H1 (cell line): ENCODE measurements around the gene PNLIPRP1. TPM values are rescaled to one million over a fixed set of nuclear protein-coding genes. Genes with fewer than 3 reads are reported as not detected.

Experiments used
- CTCF ChIA-PET: fragments of 300-600 bp; sonication (Branson Sonifier 250); formaldehyde crosslinking; loops from one replicate; lab custom pipeline; 2021; ENCODE audit not compliant: partially characterized antibody; lab: Charles Lee
- POLR2A ChIA-PET: fragments of 300-600 bp; sonication (Branson Sonifier 250); formaldehyde crosslinking; loops from one replicate; lab custom pipeline; 2021; ENCODE audit warnings: inconsistent platforms; ENCODE audit not compliant: partially characterized antibody; lab: Charles Lee
- DNase-seq, 2 experiments: peaks; one replicate each; pipeline versions ENCODE4 v3.0.0 to v3.0.0-alpha.2; 2010 to 2022; ENCODE audit warnings: low spot score in 2 of 2, low read depth in 1 of 2, mixed read lengths in 1 of 2
- FAIRE-seq: peaks from 2 replicates; lab custom pipeline; 2011; peaks lifted over from hg19 to GRCh38; lab: Jason Lieb, UNC
- H2AFZ ChIP-seq: 2 replicates; pipeline ENCODE4 v1.8.1; 2012; ENCODE audit warnings: low read length, inconsistent platforms
- H2AK5ac ChIP-seq: 2 replicates; pipeline ENCODE4 v1.6.1; 2013; ENCODE audit warnings: low read depth, low read length
- H2BK120ac ChIP-seq: replicated peaks from 2 replicates; pipeline ENCODE3; 2013; ENCODE audit warnings: low read depth, low read length, inconsistent platforms
- H2BK12ac ChIP-seq: 2 replicates; pipeline ENCODE4 v1.6.1; 2013; ENCODE audit warnings: low read depth, low read length
- H2BK15ac ChIP-seq: 2 replicates; pipeline ENCODE4 v1.6.1; 2013; ENCODE audit warnings: low read length
- H2BK20ac ChIP-seq: 2 replicates; pipeline ENCODE4 v1.6.1; 2013; ENCODE audit warnings: low read length
- H2BK5ac ChIP-seq: 2 replicates; pipeline ENCODE4 v1.6.1; 2013; ENCODE audit warnings: low read depth, low read length
- H3K14ac ChIP-seq: 2 replicates; pipeline ENCODE4 v1.6.1; 2013; ENCODE audit warnings: inconsistent platforms; ENCODE audit not compliant: insufficient read length
- H3K18ac ChIP-seq: 2 replicates; pipeline ENCODE4 v1.6.1; 2013; ENCODE audit warnings: low read length; ENCODE audit errors: extremely low read depth
- H3K23ac ChIP-seq: 2 replicates; pipeline ENCODE4 v1.6.1; 2013; ENCODE audit warnings: inconsistent platforms; ENCODE audit not compliant: insufficient read length
- H3K23me2 ChIP-seq: 2 replicates; pipeline ENCODE4 v1.6.1; 2013; ENCODE audit warnings: low read depth, low read length
- H3K27ac ChIP-seq: 2 replicates; pipeline ENCODE4 v1.6.1; 2011; ENCODE audit warnings: low read depth, low read length, inconsistent platforms
- H3K27me3 ChIP-seq, 4 experiments: replicated peaks in 1 of 4; 1 replicate in 1 of 4; 2 replicates in 3 of 4; pipeline versions ENCODE4 v1.6.1 to v1.8.1; 2011 to 2013; ENCODE audit warnings: low read length in 3 of 4, mild to moderate bottlenecking in 3 of 4, inconsistent platforms in 2 of 4, mixed read lengths in 2 of 4, moderate library complexity in 1 of 4; ENCODE audit not compliant: control insufficient read depth in 3 of 4, insufficient read depth in 3 of 4; ENCODE audit errors: extremely low read depth in 1 of 4
- H3K36me3 ChIP-seq, 4 experiments: 2 replicates each; pipeline versions ENCODE4 v1.6.1 to v1.8.1; 2011 to 2013; ENCODE audit warnings: mild to moderate bottlenecking in 4 of 4, low read length in 3 of 4, moderate library complexity in 2 of 4, control low read depth in 1 of 4, inconsistent platforms in 1 of 4; ENCODE audit not compliant: insufficient read depth in 4 of 4, control insufficient read depth in 2 of 4
- H3K4ac ChIP-seq: replicated peaks from 2 replicates; pipeline ENCODE3; 2013; ENCODE audit warnings: low read length, low read depth, mixed read lengths, inconsistent platforms; ENCODE audit not compliant: insufficient read length
- H3K4me1 ChIP-seq, 4 experiments: replicated peaks in 1 of 4; 1 replicate in 1 of 4; 2 replicates in 3 of 4; pipeline versions ENCODE4 v1.6.1 to v1.8.1; 2011 to 2013; ENCODE audit warnings: low read length in 3 of 4, inconsistent platforms in 2 of 4, mixed read lengths in 1 of 4; ENCODE audit not compliant: insufficient read depth in 4 of 4, control insufficient read depth in 3 of 4
- H3K4me2 ChIP-seq, 2 experiments: 2 replicates each; pipeline versions ENCODE4 v1.6.1 to v1.8.1; 2011 to 2013; ENCODE audit warnings: low read depth in 2 of 2, low read length in 2 of 2, control low read depth in 1 of 2, inconsistent platforms in 1 of 2, mild to moderate bottlenecking in 1 of 2; ENCODE audit not compliant: insufficient read depth in 1 of 2
- H3K4me3 ChIP-seq, 4 experiments: fragments of 200-600, 300-600 bp in 1 of 4; sonication (generic), shearing (Covaris generic), sonication (Bioruptor Twin) in 1 of 4; 2 replicates each; pipeline versions ENCODE4 v1.5.1 to v1.8.1; 2011 to 2016; ENCODE audit warnings: low read length in 4 of 4, low read depth in 3 of 4, control low read depth in 2 of 4, inconsistent platforms in 2 of 4, mild to moderate bottlenecking in 2 of 4, mixed read lengths in 1 of 4, moderate library complexity in 1 of 4; ENCODE audit not compliant: insufficient read depth in 2 of 4; ENCODE audit errors: extremely low read depth in 1 of 4
- H3K56ac ChIP-seq: replicated peaks from 2 replicates; pipeline ENCODE3; 2013; ENCODE audit warnings: low read depth, mild to moderate bottlenecking, mixed read lengths, low read length, inconsistent platforms; ENCODE audit not compliant: insufficient read length
- H3K79me1 ChIP-seq: 2 replicates; pipeline ENCODE4 v1.6.1; 2013; ENCODE audit warnings: low read depth, low read length, control low read depth
- H3K79me2 ChIP-seq, 2 experiments: 2 replicates each; pipeline versions ENCODE4 v1.6.1 to v1.8.1; 2012 to 2013; ENCODE audit warnings: low read length in 2 of 2, mild to moderate bottlenecking in 2 of 2, inconsistent platforms in 1 of 2; ENCODE audit not compliant: insufficient read depth in 2 of 2, control insufficient read depth in 1 of 2
- H3K9ac ChIP-seq, 4 experiments: replicated peaks in 1 of 4; 1 replicate in 1 of 4; 2 replicates in 3 of 4; pipeline versions ENCODE4 v1.6.1 to v1.8.1; 2011 to 2013; ENCODE audit warnings: low read depth in 3 of 4, low read length in 3 of 4, control low read depth in 2 of 4, mild to moderate bottlenecking in 2 of 4, moderate library complexity in 2 of 4, inconsistent platforms in 1 of 4; ENCODE audit errors: extremely low read depth in 1 of 4
- H3K9me3 ChIP-seq, 2 experiments: 2 replicates each; pipeline versions ENCODE4 v1.6.1 to v1.8.1; 2012 to 2013; ENCODE audit warnings: mild to moderate bottlenecking in 2 of 2, moderate library complexity in 2 of 2, control low read depth in 1 of 2, inconsistent platforms in 1 of 2, low read depth in 1 of 2, low read length in 1 of 2, mixed read lengths in 1 of 2; ENCODE audit not compliant: insufficient read depth in 2 of 2
- H4K20me1 ChIP-seq, 2 experiments: replicated peaks in 1 of 2; 2 replicates each; pipeline versions ENCODE3 to v1.8.1; 2011 to 2013; ENCODE audit warnings: inconsistent platforms in 2 of 2, low read length in 2 of 2, mild to moderate bottlenecking in 1 of 2; ENCODE audit not compliant: insufficient read depth in 2 of 2, control insufficient read depth in 1 of 2
- H4K5ac ChIP-seq: 2 replicates; pipeline ENCODE4 v1.6.1; 2013; ENCODE audit warnings: low read length, low read depth, mixed read lengths, inconsistent platforms; ENCODE audit not compliant: insufficient read length
- H4K8ac ChIP-seq: 2 replicates; pipeline ENCODE4 v1.8.0; 2013; ENCODE audit warnings: mild to moderate bottlenecking, moderate library complexity, low read length, inconsistent platforms; ENCODE audit not compliant: insufficient read depth; ENCODE audit errors: extremely low read depth
- H4K91ac ChIP-seq: replicated peaks from 2 replicates; pipeline ENCODE3; 2013; ENCODE audit warnings: low read length, mixed read lengths, inconsistent platforms; ENCODE audit not compliant: insufficient read length
- BCL11A ChIP-seq, 2 experiments: IDR thresholded peaks; one replicate each; pipeline ENCODE4 v1.6.1; 2011; ENCODE audit warnings: low read depth in 2 of 2, low read length in 2 of 2, mild to moderate bottlenecking in 2 of 2
- FOSL1 ChIP-seq: IDR thresholded peaks from 2 replicates; pipeline ENCODE4 v1.6.1; 2011; ENCODE audit warnings: mild to moderate bottlenecking, low read depth, low read length, moderate library complexity; ENCODE audit not compliant: insufficient read depth
- GTF2F1 ChIP-seq: IDR thresholded peaks from 2 replicates; pipeline ENCODE4 v1.6.1; 2012; ENCODE audit warnings: low read depth, low read length, improper control_type of control experiment, borderline replicate concordance
- MAFK ChIP-seq: IDR thresholded peaks from 2 replicates; pipeline ENCODE4 v1.6.1; 2012; ENCODE audit warnings: low read depth, mild to moderate bottlenecking, improper control_type of control experiment, low read length
- NANOG ChIP-seq: IDR thresholded peaks from 2 replicates; pipeline ENCODE4 v1.6.1; 2011; ENCODE audit warnings: low read length, low read depth, mild to moderate bottlenecking, inconsistent platforms; ENCODE audit not compliant: insufficient read depth, poor library complexity, severe bottlenecking
- NRF1 ChIP-seq: IDR thresholded peaks from 2 replicates; pipeline ENCODE4 v1.6.1; 2011; ENCODE audit warnings: mild to moderate bottlenecking, low read depth, low read length, improper control_type of control experiment
- POU5F1 ChIP-seq: IDR thresholded peaks from 2 replicates; pipeline ENCODE4 v1.6.1; 2011; ENCODE audit warnings: low read depth, mild to moderate bottlenecking, low read length, moderate library complexity
- SAP30 ChIP-seq: fragments of 300-600 bp; sonication (generic); IDR thresholded peaks from 2 replicates; pipeline ENCODE4 v1.7.1; 2012; ENCODE audit warnings: low read length, moderate library complexity, mild to moderate bottlenecking, inconsistent platforms; ENCODE audit not compliant: insufficient read depth, insufficient replicate concordance
- ZNF274 ChIP-seq: IDR thresholded peaks from 2 replicates; pipeline ENCODE4 v1.7.0; 2012; ENCODE audit warnings: low read length, borderline replicate concordance; ENCODE audit errors: extremely low read depth
- WGBS, 2 experiments: shearing (Covaris generic) in 1 of 2; methylation state at CpG; one replicate each; pipeline versions ENCODE4 v1.1.6 to v1.1.7; 2013 to 2015; ENCODE audit warnings: low lambda C conversion rate in 2 of 2, mixed read lengths in 2 of 2, inconsistent platforms in 1 of 2, low coverage in 1 of 2, missing lambda C conversion rate in 1 of 2; ENCODE audit not compliant: insufficient replicate concordance in 2 of 2, insufficient coverage in 1 of 2, insufficient read length in 1 of 2; ENCODE audit errors: extremely low coverage in 1 of 2, missing lambda C conversion rate in 1 of 2; 5-methylcytosine and 5-hydroxymethylcytosine counted together
- polyA plus RNA-seq, 7 experiments: library from polyadenylated mRNA; depleted of rRNA in 3 of 7; stranded (reverse) in 5 of 7; unstranded in 2 of 7; fragments of >200 nt in 5 of 7; fragments of 200-250 nt in 2 of 7; gene quantifications; 1 replicate in 5 of 7; 2 replicates in 1 of 7; 4 replicates in 1 of 7; pipeline versions ENCODE4 v1.2.1 to v1.2.3, GENCODE V29; 2011 to 2013; ENCODE audit warnings: missing spikeins in 2 of 7, mixed read lengths in 2 of 7
- total RNA-seq: library from RNA; stranded (reverse); fragmentation: NEBNext Ultra II Directional; extraction: Animal tissue kit (Norgen Biotek cat#: 25700); gene quantifications from 2 replicates; pipeline ENCODE4 v1.2.1, GENCODE V29; 2021

PNLIPRP1 gene
- total and polyA plus RNA-seq, 2 of the 8 experiments (the other 6 are each of a cell fraction or from before 2014, with no cell fraction given), result not detected

- no peak overlapping the region for H3K56ac ChIP-seq
- H3K4ac ChIP-seq, result no peak overlapping the region
- no peak overlapping the region for H2BK120ac ChIP-seq
- no peak overlapping the region for H3K9ac ChIP-seq
- H2AK5ac ChIP-seq, result no peak overlapping the region
- no peaks in the 10 kb centered on the region for H3K79me1 ChIP-seq
- POLR2A ChIA-PET, result no interaction called here
- no peaks in the 10 kb centered on the region for H4K20me1 ChIP-seq
- H3K18ac ChIP-seq, result no peak overlapping the region
- H2AFZ ChIP-seq, result no peak overlapping the region
- no peak for DNase-seq
- no peak overlapping the region for H2BK15ac ChIP-seq
- H2BK20ac ChIP-seq, result no peak overlapping the region
- H3K14ac ChIP-seq, result no peak overlapping the region
- WGBS, 2 experiments, result 88% methylated on average over 5 of the region's 5 CpGs; no CpG with 5 or more reads in 1 of the 2 experiments
- no peaks in the 10 kb centered on the region for H3K4me1 ChIP-seq
- H3K23ac ChIP-seq, result no peak overlapping the region
- H3K4me2 ChIP-seq, result no peak overlapping the region
- H3K9me3 ChIP-seq, result no peaks in the 10 kb centered on the region
- TF ChIP-seq SAP30, result no peak
- no peak for TF ChIP-seq BCL11A (IDR thresholded peaks at IDR 0.05; ENCODE audit: low read depth in 2 of 2, low read length in 2 of 2)
- TF ChIP-seq NANOG, result no peak
- no peak for TF ChIP-seq GTF2F1
- TF ChIP-seq NRF1, result no peak
- TF ChIP-seq ZNF274, result no peak
- TF ChIP-seq FOSL1, result no peak
- no peak for TF ChIP-seq POU5F1
- no peak for TF ChIP-seq MAFK
- TF ChIP-seq, all 59 proteins: peak for 0
- Histone ChIP-seq H3K27me3 (no peaks in the 10 kb centered on the region), H3K23me2 (no peaks in the 10 kb centered on the region), H2BK12ac (no peak overlapping the region), H3K4me3 (no peak overlapping the region), H4K91ac (no peak overlapping the region), H4K5ac (no peak overlapping the region), H3K36me3 (no peaks in the 10 kb centered on the region), H3K27ac (no peak overlapping the region), H3K79me2 (no peaks in the 10 kb centered on the region), H4K8ac (no peak overlapping the region), H2BK5ac (no peak overlapping the region)
- FAIRE-seq, result no peak
- CTCF ChIA-PET, result interaction anchor here (0.7 to 7.6 kb wide), 6 partner anchors 11 to 521 kb away, joined by 3 to 66 read pairs (median 4); no protein-coding TSS in a partner anchor
Measured at GRCh38 chr10:116646502-116646901, 55.7 kb downstream of the PNLIPRP1 start.
